Keratinocyte (primary cell): ENCODE results near the gene MARCHF9. TPM values are rescaled to one million over a fixed set of nuclear protein-coding genes. Genes with fewer than 3 reads are reported as not detected.

Experiments
- DNase-seq: peaks from one replicate; pipeline ENCODE4 v3.0.0-alpha.2; 2011; ENCODE audit warnings: low read depth, missing footprints, low spot score
- FAIRE-seq: peaks from 2 replicates; lab custom pipeline; 2011; peaks lifted over from hg19 to GRCh38; lab: Jason Lieb, UNC
- H2AFZ ChIP-seq: 2 replicates; pipeline ENCODE4 v1.6.0; 2012; ENCODE audit warnings: low read length, control low read depth, inconsistent platforms; ENCODE audit not compliant: control insufficient read depth
- H3K27ac ChIP-seq: 2 replicates; pipeline ENCODE4 v1.5.1; 2011; ENCODE audit warnings: low read length; ENCODE audit not compliant: control insufficient read depth, insufficient read depth
- H3K27me3 ChIP-seq: 3 replicates; pipeline ENCODE4 v1.6.0; 2011; ENCODE audit warnings: low read length; ENCODE audit not compliant: control insufficient read depth, insufficient read depth; ENCODE audit errors: extremely low read depth
- H3K36me3 ChIP-seq, 2 experiments: 2 replicates in 1 of 2; 3 replicates in 1 of 2; pipeline ENCODE4 v1.5.1; 2011; ENCODE audit warnings: low read length in 2 of 2, mild to moderate bottlenecking in 1 of 2; ENCODE audit not compliant: control insufficient read depth in 2 of 2, insufficient read depth in 2 of 2; ENCODE audit errors: extremely low read depth in 1 of 2
- H3K4me1 ChIP-seq: 3 replicates; pipeline ENCODE4 v1.5.1; 2011; ENCODE audit warnings: low read length; ENCODE audit not compliant: control insufficient read depth, insufficient read depth; ENCODE audit errors: extremely low read depth
- H3K4me2 ChIP-seq: 3 replicates; pipeline ENCODE4 v1.6.0; 2011; ENCODE audit warnings: low read depth, low read length; ENCODE audit not compliant: control insufficient read depth, insufficient read depth; ENCODE audit errors: extremely low read depth
- H3K4me3 ChIP-seq, 3 experiments: fragments of 200-600 bp in 1 of 3; sonication (generic) in 1 of 3; 2 replicates in 2 of 3; 3 replicates in 1 of 3; pipeline ENCODE4 v1.5.1; 2011 to 2016; ENCODE audit warnings: low read length in 3 of 3, mild to moderate bottlenecking in 3 of 3, control low read depth in 2 of 3, inconsistent platforms in 1 of 3, low read depth in 1 of 3, mixed read lengths in 1 of 3, mixed run types in 1 of 3, moderate library complexity in 1 of 3; ENCODE audit not compliant: control insufficient read depth in 2 of 3, insufficient read depth in 2 of 3; ENCODE audit errors: extremely low read depth in 1 of 3
- H3K79me2 ChIP-seq: 2 replicates; pipeline ENCODE4 v1.6.0; 2012; ENCODE audit warnings: low read length; ENCODE audit not compliant: control insufficient read depth, insufficient read depth
- H3K9ac ChIP-seq: 3 replicates; pipeline ENCODE4 v1.6.0; 2011; ENCODE audit warnings: low read length; ENCODE audit not compliant: control insufficient read depth, insufficient read depth; ENCODE audit errors: extremely low read depth
- H3K9me1 ChIP-seq: 3 replicates; pipeline ENCODE4 v1.6.0; 2011; ENCODE audit warnings: low read length; ENCODE audit not compliant: control insufficient read depth, insufficient read depth; ENCODE audit errors: extremely low read depth
- H3K9me3 ChIP-seq: 2 replicates; pipeline ENCODE4 v1.5.1; 2012; ENCODE audit warnings: low read depth, low read length; ENCODE audit not compliant: control insufficient read depth
- H4K20me1 ChIP-seq: 3 replicates; pipeline ENCODE4 v1.6.0; 2011; ENCODE audit warnings: low read length; ENCODE audit not compliant: control insufficient read depth, insufficient read depth; ENCODE audit errors: extremely low read depth
- CTCF ChIP-seq, 3 experiments: IDR thresholded peaks in 1 of 3; conservative IDR thresholded peaks in 1 of 3; optimal IDR thresholded peaks in 1 of 3; 2 replicates in 2 of 3; 3 replicates in 1 of 3; pipeline versions ENCODE3 to v1.5.1; 2011; ENCODE audit warnings: low read length in 3 of 3, mild to moderate bottlenecking in 3 of 3, moderate library complexity in 2 of 3, control low read depth in 1 of 3, inconsistent platforms in 1 of 3; ENCODE audit not compliant: insufficient read depth in 2 of 3; ENCODE audit errors: extremely low read depth in 1 of 3
- EZH2 ChIP-seq: IDR thresholded peaks from one replicate; pipeline ENCODE4 v1.6.1; 2012; ENCODE audit warnings: inconsistent platforms, mild to moderate bottlenecking, low read length, moderate library complexity
- dilution Hi-C: fragments of 300-500 bp; cut with MboI; formaldehyde crosslinking; loops from one replicate; pipeline ENCODE4 v1.7.0; 2020; ENCODE audit warnings: low sequenced_read_pairs; ENCODE audit not compliant: extremely low pct_ligation_motif_present
- polyA plus RNA-seq, 5 experiments: library from polyadenylated mRNA; depleted of rRNA in 3 of 5; stranded (reverse) in 3 of 5; stranded (forward) in 1 of 5; unstranded in 1 of 5; fragments of >200 nt; gene quantifications; 1 replicate in 1 of 5; 2 replicates in 3 of 5; 3 replicates in 1 of 5; pipeline versions ENCODE4 v1.2.1 to v1.2.3, GENCODE V29; 2011 to 2012; ENCODE audit warnings: missing spikeins in 2 of 5, low read depth in 1 of 5, low replicate concordance in 1 of 5

MARCHF9 gene
- polyA plus RNA-seq, 1 donor (not counting 4 experiments of a cell fraction or from before 2014, with no cell fraction given): 10.9 TPM

DNA sequence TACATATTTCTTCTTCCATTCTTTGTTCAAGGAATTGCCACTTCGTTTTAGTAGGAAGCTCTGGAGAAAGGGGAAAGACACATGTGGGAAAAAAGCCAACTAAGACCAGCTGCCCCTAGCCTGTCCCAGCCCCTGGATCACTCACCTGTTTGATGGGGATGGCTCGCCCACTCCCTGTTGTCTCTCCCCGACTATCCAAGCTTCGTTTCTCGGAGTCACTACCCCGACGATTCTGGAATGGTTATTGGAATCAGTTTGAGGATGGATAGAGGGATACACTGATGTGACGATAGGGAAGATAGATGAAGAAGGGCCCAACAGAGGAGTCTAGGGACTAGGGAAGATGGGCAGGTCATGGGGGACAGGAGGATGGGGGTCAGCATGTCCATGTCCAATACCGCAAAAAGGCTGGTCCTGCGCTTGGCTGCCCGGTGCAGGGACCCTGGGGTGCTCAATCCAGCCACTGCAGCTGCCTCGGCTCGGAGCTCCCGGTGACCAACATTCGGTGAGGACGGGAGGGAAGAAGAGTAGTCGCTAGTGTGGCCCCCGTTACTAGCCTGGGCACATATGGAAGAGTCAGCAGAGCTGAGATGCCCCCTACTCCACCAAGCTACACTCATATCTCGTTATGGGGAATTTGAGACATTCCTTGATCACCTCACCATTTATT, 23.4 kb upstream of the MARCHF9 start:
- Histone ChIP-seq H3K36me3 (peaks cover 0 to 3% of the 10 kb centered on the region in 2 experiments), H3K9me3 (no peaks in the 10 kb centered on the region), H3K27me3 (peaks cover 22% of the 10 kb centered on the region), H3K4me2 (no peak overlapping the region), H2AFZ (no peak overlapping the region), H3K79me2 (no peaks in the 10 kb centered on the region), H3K9ac (no peak overlapping the region), H3K4me3 (no peak overlapping the region), H3K27ac (no peak overlapping the region), H3K4me1 (peaks cover 14% of the 10 kb centered on the region), H3K9me1 (no peaks in the 10 kb centered on the region), H4K20me1 (no peaks in the 10 kb centered on the region)
- DNase-seq (no peak), FAIRE-seq (no peak)
- dilution Hi-C loops: loop anchor here (25.0 kb wide), 1 partner anchor 144 kb away; the partner anchor contains the start of gene PIP4K2C
- no peak for TF ChIP-seq EZH2
- TF ChIP-seq CTCF (optimal IDR thresholded peaks at IDR 0.05 in 1 of 3, IDR thresholded peaks at IDR 0.05 in 1 of 3, conservative IDR thresholded peaks at IDR 0.05 in 1 of 3; ENCODE audit: extremely low read depth in 1 of 3, insufficient read depth in 2 of 3, low read length in 3 of 3): no peak

DNA sequence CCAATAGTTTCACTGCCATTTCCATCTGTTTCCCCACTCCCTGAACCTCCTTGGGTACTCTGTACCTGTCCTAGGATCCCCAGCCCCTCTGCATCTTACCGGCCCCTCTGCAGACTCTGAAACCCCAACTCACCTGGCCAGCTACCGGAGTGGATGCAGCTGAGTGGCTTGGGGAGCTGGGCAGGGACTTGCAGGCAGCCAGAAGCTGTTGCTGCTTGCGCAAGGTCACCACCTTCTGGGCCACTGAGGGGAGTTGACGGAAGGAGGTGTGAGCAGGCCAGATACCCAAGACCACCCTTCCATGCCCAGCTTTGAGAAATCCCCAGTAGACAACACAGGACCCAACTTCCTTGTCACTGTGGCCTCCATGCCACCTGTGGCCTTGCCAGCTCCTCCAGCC, 22.6 kb upstream of the MARCHF9 start:
- H3K36me3 ChIP-seq: peaks cover 0 to 2% of the 10 kb centered on the region in 2 experiments
- H2AFZ ChIP-seq: no peak overlapping the region
- peaks cover 15% of the 10 kb centered on the region for H3K4me1 ChIP-seq
- FAIRE-seq (no peak), DNase-seq (no peak)
- TF ChIP-seq CTCF (optimal IDR thresholded peaks at IDR 0.05 in 1 of 3, IDR thresholded peaks at IDR 0.05 in 1 of 3, conservative IDR thresholded peaks at IDR 0.05 in 1 of 3; ENCODE audit: extremely low read depth in 1 of 3, insufficient read depth in 2 of 3, low read length in 3 of 3): no peak
- no peak for TF ChIP-seq EZH2
- H3K27me3 ChIP-seq: peaks cover 30% of the 10 kb centered on the region
- H4K20me1 ChIP-seq: no peaks in the 10 kb centered on the region
- dilution Hi-C loops: loop anchor here (25.0 kb wide), 1 partner anchor 145 kb away; the partner anchor contains the start of gene PIP4K2C
- no peaks in the 10 kb centered on the region for H3K79me2 ChIP-seq
- H3K9me1 ChIP-seq: no peaks in the 10 kb centered on the region
- H3K9me3 ChIP-seq: no peaks in the 10 kb centered on the region
- no peak overlapping the region for H3K27ac ChIP-seq
- H3K9ac ChIP-seq: no peak overlapping the region
- no peak overlapping the region for H3K4me2 ChIP-seq
- no peak overlapping the region for H3K4me3 ChIP-seq
